ENCODE data around the gene CBARP.

CBARP gene

DNA sequence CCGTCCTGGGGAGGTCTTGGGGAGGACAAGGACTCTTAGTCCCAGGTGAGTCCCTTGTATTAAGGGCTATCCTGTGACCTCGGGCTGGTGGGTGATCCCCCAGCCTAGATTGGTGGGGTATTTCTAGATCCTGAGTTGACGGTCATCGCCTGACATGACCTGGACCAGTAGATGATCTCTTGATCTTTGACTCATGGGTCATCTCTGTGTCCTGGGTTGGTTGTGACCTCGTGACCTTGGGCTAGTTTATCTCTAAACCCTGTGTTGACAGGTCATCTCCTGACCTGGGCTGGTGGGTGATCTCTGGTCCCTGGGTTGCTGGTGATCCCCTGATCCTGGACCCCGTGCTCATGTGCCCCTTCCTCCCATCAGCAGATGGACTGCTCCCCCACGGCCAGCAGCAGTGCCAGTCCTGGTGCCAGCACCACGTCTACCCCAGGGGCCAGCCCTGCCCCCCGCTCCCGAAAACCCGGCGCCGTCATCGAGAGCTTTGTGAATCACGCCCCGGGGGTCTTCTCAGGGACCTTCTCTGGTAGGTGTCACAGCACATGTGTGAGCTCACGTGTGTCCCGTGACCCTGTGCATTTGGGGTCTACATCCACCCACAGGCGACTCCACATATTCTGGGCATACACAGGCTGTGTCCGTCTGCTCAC is 16.9 kb upstream of the CBARP start:
- Histone ChIP-seq H3K27me3 (replicated peaks) (no peaks in the 10 kb centered on the region), H3K27ac (no peak overlapping the region), H3K36me3 (replicated peaks) (peaks cover 76% of the 10 kb centered on the region), H3K4me3 (ENCODE audit: low read depth, low read length) (no peak overlapping the region)
- DNase-seq, result no peak
- in situ Hi-C loops (cut with HindIII; ENCODE audit: low pct_ligation_motif_present, low sequenced_read_pairs), result no loop called here
- TF ChIP-seq, protein P1, sequence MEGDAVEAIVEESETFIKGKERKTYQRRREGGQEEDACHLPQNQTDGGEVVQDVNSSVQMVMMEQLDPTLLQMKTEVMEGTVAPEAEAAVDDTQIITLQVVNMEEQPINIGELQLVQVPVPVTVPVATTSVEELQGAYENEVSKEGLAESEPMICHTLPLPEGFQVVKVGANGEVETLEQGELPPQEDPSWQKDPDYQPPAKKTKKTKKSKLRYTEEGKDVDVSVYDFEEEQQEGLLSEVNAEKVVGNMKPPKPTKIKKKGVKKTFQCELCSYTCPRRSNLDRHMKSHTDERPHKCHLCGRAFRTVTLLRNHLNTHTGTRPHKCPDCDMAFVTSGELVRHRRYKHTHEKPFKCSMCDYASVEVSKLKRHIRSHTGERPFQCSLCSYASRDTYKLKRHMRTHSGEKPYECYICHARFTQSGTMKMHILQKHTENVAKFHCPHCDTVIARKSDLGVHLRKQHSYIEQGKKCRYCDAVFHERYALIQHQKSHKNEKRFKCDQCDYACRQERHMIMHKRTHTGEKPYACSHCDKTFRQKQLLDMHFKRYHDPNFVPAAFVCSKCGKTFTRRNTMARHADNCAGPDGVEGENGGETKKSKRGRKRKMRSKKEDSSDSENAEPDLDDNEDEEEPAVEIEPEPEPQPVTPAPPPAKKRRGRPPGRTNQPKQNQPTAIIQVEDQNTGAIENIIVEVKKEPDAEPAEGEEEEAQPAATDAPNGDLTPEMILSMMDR (IDR thresholded peaks at IDR 0.05; ENCODE audit: low read depth, low read length, missing control alignments), result no peak

DNA sequence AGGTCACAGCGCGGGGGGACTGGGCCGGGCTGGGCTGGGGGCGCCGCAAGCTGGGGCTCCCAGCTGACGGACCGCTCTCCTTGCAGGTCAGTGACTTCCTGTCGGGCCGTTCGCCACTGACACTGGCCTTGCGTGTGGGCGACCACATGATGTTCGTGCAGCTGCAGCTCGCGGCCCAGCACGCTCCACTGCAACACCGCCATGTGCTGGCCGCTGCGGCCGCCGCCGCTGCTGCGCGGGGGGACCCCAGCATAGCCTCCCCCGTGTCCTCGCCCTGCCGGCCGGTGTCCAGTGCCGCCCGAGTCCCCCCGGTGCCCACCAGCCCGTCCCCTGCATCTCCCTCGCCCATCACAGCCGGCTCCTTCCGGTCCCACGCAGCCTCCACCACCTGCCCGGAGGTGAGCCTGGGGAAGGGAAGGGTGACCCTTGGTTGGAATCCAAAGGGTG is 16.3 kb upstream of the CBARP start:
- TF ChIP-seq, protein P1 (IDR thresholded peaks at IDR 0.05; ENCODE audit: low read depth, low read length, missing control alignments), result no peak
- Histone ChIP-seq H3K36me3 (replicated peaks) (peaks cover 76% of the 10 kb centered on the region), H3K27ac (peak overlapping the region; percentile 87), H3K4me3 (ENCODE audit: low read depth, low read length) (no peak overlapping the region), H3K27me3 (replicated peaks) (no peaks in the 10 kb centered on the region)
- in situ Hi-C loops (cut with HindIII; ENCODE audit: low pct_ligation_motif_present, low sequenced_read_pairs), result no loop called here
- no peak for DNase-seq

DNA sequence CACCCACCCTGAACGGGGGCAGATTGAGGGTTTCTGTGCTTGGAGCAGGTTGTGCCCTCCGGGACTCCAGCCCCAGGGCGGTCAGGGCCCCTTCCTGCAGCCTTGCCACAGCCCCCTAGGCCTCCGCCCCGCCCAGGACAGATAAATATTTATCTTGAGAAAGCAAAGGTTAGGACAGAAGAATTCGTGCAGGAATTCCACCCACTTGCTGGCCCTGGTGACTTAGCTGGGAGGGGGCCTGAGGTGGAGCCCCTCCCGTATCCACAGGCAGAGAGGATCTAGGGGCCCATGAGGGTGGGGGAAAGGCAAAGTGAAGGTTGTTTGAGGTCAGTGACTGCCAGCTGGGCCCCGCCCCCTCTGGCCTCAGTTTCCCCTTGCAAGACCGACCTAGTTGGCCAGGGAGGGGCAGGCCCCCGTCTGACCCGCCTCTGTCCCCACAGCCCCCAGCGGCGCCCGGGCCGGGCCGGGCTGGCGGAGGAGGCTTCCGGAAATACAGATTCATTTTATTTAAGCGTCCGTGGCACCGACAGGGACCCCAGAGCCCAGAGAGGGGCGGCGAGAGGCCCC is 15.8 kb upstream of the CBARP start:
- TF ChIP-seq, protein P1 (IDR thresholded peaks at IDR 0.05; ENCODE audit: low read depth, low read length, missing control alignments), result no peak
- no peaks in the 10 kb centered on the region for H3K27me3 ChIP-seq (replicated peaks)
- H3K27ac ChIP-seq, result peak overlapping the region; percentile 87
- in situ Hi-C loops (cut with HindIII; ENCODE audit: low pct_ligation_motif_present, low sequenced_read_pairs), result no loop called here
- H3K4me3 ChIP-seq (ENCODE audit: low read depth, low read length), result peak overlapping the region; percentile 46
- peaks cover 76% of the 10 kb centered on the region for H3K36me3 ChIP-seq (replicated peaks)
- no peak for DNase-seq

DNA sequence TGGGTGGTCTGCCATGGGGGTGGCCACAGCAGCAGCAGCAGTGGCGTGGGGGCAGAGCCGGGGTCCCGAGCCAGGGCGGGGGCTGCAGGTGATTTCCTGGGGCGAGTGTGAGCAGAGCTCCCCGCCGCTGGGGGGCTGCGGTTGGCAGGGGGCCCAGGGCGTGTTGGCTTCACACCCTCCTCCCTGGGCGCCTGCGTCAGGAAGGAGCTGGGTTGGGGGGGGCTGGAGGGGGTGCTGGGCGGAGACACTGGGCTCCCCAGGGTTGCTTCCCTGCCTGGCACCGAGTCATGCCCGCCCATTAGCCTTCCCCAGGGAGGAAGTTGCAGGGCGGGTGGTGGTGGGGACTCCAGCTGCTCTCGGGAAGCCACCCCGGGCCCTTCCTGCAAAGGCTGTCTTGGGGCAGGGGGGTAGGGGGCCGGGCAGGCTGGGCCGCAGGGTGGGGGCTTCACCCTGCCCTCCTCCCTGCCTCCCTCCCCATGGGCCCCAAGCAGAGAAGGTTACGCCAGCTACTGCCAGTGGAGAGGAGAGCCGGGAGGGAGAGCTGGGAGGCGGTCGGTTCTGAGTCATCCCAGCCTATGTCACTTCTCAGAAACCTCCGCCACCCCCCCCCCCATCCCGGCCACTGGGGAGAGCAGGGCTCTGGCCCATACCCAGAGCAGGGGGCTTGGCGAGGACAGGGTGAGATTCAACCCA is 15.2 kb upstream of the CBARP start:
- TF ChIP-seq, protein P1 (IDR thresholded peaks at IDR 0.05; ENCODE audit: low read depth, low read length, missing control alignments), result peak; percentile 22
- Histone ChIP-seq H3K36me3 (replicated peaks) (peaks cover 72% of the 10 kb centered on the region), H3K27ac (peak overlapping the region; percentile 87), H3K27me3 (replicated peaks) (no peaks in the 10 kb centered on the region), H3K4me3 (ENCODE audit: low read depth, low read length) (peak overlapping the region; percentile 79)
- peak; percentile 94 for DNase-seq
- in situ Hi-C loops (cut with HindIII; ENCODE audit: low pct_ligation_motif_present, low sequenced_read_pairs), result no loop called here

DNA sequence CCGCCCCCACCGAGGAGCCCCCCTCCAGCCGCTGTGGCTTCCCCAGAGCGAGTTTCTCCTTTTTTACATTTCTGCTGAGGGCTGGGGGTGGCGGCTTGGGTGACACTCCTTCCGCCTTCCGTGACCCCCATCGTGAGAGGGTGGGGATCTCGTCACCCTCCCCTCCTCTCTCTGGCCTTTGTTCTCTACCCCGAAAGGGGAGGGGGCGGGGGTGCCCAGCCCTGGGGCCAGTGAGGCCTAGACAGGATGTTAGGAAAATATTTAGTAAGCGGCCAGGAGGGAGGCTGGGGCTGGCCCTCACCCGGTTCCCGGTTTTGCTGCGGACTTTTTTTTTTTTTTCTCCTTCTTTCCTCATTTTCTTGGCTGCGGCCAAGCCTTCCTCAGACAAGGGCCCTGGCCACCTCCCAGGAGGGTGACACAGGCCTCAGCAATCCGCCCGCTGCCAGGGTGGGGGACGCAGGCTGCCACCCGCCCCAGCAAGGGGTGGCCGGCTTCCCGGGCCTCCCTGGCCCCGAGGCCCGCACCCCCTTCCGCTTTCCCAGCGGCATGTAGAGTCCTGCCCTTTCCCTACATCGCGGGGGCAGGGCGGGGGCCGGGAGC is 14.5 kb upstream of the CBARP start:
- peaks cover 66% of the 10 kb centered on the region for H3K36me3 ChIP-seq (replicated peaks)
- peak overlapping the region; percentile 79 for H3K4me3 ChIP-seq (ENCODE audit: low read depth, low read length)
- in situ Hi-C loops (cut with HindIII; ENCODE audit: low pct_ligation_motif_present, low sequenced_read_pairs), result no loop called here
- TF ChIP-seq, protein P1 (IDR thresholded peaks at IDR 0.05; ENCODE audit: low read depth, low read length, missing control alignments), result no peak
- peak; percentile 62 for DNase-seq
- H3K27me3 ChIP-seq (replicated peaks), result no peaks in the 10 kb centered on the region
- peak overlapping the region; percentile 87 for H3K27ac ChIP-seq
